Loucy (cell line): ENCODE measurements around the gene PKD2L1.

ENCODE experiments used
- EZH2phosphoT487 ChIP-seq: fragments of 200-600 bp; IDR thresholded peaks from 2 replicates; pipeline ENCODE4 v1.6.1; 2018; ENCODE audit warnings: antibody characterized with exemption, mild to moderate bottlenecking, moderate library complexity, borderline replicate concordance
- TF ChIP-seq, protein P1 (sequence below): fragments of 200-600 bp; sonication (generic); conservative IDR thresholded peaks from 2 replicates; pipeline ENCODE4 v1.5.1; 2014; ENCODE audit warnings: mild to moderate bottlenecking, antibody characterized with exemption, low read length

DNA sequence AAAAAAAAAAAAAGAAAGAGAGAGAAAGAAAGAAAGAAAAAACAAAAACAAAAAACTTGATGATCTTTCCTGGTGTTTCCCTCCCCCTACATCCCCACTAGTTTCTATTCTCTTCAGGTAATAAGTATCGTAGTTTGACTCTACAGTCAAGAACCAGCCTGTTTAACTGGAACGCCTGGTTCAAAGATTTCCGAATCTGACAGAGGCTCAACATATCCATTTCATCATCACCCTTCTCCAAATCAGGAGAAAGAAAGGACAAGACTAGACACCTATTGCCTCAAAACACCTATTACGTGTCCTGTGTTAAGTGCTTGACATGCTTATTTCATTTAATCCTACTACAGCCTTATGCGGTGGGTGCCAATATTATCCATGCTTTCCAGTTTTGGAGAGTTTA lies 23.2 kb downstream of the PKD2L1 start:
- TF ChIP-seq, protein P1, sequence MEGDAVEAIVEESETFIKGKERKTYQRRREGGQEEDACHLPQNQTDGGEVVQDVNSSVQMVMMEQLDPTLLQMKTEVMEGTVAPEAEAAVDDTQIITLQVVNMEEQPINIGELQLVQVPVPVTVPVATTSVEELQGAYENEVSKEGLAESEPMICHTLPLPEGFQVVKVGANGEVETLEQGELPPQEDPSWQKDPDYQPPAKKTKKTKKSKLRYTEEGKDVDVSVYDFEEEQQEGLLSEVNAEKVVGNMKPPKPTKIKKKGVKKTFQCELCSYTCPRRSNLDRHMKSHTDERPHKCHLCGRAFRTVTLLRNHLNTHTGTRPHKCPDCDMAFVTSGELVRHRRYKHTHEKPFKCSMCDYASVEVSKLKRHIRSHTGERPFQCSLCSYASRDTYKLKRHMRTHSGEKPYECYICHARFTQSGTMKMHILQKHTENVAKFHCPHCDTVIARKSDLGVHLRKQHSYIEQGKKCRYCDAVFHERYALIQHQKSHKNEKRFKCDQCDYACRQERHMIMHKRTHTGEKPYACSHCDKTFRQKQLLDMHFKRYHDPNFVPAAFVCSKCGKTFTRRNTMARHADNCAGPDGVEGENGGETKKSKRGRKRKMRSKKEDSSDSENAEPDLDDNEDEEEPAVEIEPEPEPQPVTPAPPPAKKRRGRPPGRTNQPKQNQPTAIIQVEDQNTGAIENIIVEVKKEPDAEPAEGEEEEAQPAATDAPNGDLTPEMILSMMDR: no peak
- no peak for TF ChIP-seq EZH2phosphoT487
